Omental fat pad (tissue), 4 donors: ENCODE measurements around the gene WDR27. TPM values are rescaled to one million over a fixed set of nuclear protein-coding genes. Genes with fewer than 3 reads are reported as not detected.
"Not testable (repeated sequence)": the region's sequence is repeated elsewhere in the genome, so short reads cannot be mapped to it uniquely, and the experiment has no call there.

ENCODE experiments used
- ATAC-seq: fragments of 150-250 bp; one replicate; pipeline ENCODE4 v1.9.1; 2016; ENCODE audit warnings: mild to moderate bottlenecking, moderate library complexity; ENCODE audit not compliant: low FRiP score
- DNase-seq: peaks from one replicate; pipeline ENCODE4 v3.0.0-alpha.2; 2019; ENCODE audit warnings: low spot score
- CTCF ChIP-seq, 3 donors: fragments of 450-650 bp; IDR thresholded peaks; one replicate each; pipeline ENCODE4 v1.5.1; 2016 to 2017; ENCODE audit warnings: antibody characterized with exemption in 3 of 3, mild to moderate bottlenecking in 3 of 3, moderate library complexity in 2 of 3
- total RNA-seq, 4 donors: library from RNA; depleted of rRNA; stranded (reverse); fragments of >200 nt; gene quantifications; one replicate each; pipeline ENCODE4 v1.1.0, GENCODE V29; 2016

The WDR27 gene
- total RNA-seq, 4 donors from 2014 or later: 18.9 to 35.9 (median 21.7) TPM

- ATAC-seq: no peak
Observed at GRCh38 chr6:169650241-169650958, 51.4 kb downstream of the WDR27 start.

GRCh38 chr6:169648617-169649016 lies 53.2 kb downstream of the WDR27 start:
- TF ChIP-seq CTCF (IDR thresholded peaks at IDR 0.05): no peak
- ATAC-seq (no peak), DNase-seq (no peak)

More at GRCh38 chr6:169650241-169650958, 51.4 kb downstream of the WDR27 start:
- no peak for TF ChIP-seq CTCF (IDR thresholded peaks at IDR 0.05)
- no peak for DNase-seq

- TF ChIP-seq CTCF (IDR thresholded peaks at IDR 0.05): no peak
- no peak for DNase-seq
- no peak for ATAC-seq
Observed at GRCh38 chr6:169648092-169648491, 53.7 kb downstream of the WDR27 start.

GRCh38 chr6:169647637-169648036 lies 54.2 kb downstream of the WDR27 start:
- DNase-seq (no peak), ATAC-seq (no peak)
- no peak for TF ChIP-seq CTCF (IDR thresholded peaks at IDR 0.05)

- DNase-seq: no peak
- no peak for ATAC-seq
- TF ChIP-seq CTCF (IDR thresholded peaks at IDR 0.05): no peak
Observed at GRCh38 chr6:169646906-169647567, 54.8 kb downstream of the WDR27 start.

GRCh38 chr6:169645459-169645858 lies 56.4 kb downstream of the WDR27 start:
- DNase-seq, ATAC-seq: not testable (repeated sequence)

GRCh38 chr6:169643521-169643920 lies 58.3 kb downstream of the WDR27 start:
- ATAC-seq: no peak
- DNase-seq: no peak
- TF ChIP-seq CTCF (IDR thresholded peaks at IDR 0.05): no peak
